ENCODE results near the gene TMEM17.

DNA sequence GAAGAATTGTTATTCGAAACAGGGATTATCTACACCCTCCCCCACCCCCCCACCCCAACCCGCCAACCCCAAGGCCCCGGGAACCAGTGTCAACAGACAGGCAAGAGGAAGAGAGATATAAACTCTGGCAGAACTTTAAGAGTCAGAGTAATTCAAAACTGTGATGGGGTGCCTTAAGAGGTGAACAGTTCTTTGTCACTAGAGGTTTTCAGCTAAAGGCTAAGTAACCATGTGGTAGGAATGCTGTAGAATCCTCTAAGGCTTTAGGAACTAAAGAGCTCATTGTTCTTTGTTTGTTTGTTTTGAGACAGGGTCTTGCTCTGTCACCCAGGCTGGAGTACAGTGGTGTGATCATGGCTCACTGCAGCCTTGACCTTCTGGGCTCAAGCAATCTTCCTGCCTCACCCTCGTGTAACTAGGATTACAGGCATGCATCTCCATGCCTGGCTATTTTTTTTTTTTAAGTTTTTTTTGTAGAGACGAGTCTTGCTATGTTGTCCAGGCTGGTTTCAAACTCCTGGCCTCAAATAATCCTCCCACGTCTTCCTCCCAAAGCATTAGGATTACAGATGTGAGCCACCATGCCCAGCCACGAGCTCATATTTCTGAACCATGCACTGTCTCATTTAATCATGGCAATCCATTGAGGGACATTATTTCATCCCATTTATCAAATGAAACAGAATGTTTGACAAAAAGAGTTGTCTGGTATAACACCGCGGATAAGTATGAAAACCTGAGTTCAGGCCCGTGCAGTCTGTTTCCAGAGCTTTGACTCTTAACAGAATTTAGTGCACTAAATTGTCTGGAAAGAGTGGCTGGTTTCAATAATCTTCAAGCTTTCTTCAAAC lies 20.8 kb upstream of the TMEM17 start:
- TF ChIP-seq, protein P1, sequence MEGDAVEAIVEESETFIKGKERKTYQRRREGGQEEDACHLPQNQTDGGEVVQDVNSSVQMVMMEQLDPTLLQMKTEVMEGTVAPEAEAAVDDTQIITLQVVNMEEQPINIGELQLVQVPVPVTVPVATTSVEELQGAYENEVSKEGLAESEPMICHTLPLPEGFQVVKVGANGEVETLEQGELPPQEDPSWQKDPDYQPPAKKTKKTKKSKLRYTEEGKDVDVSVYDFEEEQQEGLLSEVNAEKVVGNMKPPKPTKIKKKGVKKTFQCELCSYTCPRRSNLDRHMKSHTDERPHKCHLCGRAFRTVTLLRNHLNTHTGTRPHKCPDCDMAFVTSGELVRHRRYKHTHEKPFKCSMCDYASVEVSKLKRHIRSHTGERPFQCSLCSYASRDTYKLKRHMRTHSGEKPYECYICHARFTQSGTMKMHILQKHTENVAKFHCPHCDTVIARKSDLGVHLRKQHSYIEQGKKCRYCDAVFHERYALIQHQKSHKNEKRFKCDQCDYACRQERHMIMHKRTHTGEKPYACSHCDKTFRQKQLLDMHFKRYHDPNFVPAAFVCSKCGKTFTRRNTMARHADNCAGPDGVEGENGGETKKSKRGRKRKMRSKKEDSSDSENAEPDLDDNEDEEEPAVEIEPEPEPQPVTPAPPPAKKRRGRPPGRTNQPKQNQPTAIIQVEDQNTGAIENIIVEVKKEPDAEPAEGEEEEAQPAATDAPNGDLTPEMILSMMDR (IDR thresholded peaks at IDR 0.05) = no peak
- no peak for TF ChIP-seq POLR2AphosphoS5 (IDR thresholded peaks at IDR 0.05)
